LNCAP (cell line): ENCODE measurements around the gene STK10.
A peak's percentile ranks its signal among the peaks of the same experiment; 100 is the strongest.

ENCODE experiments used
- TF ChIP-seq, protein P1 (sequence below): fragments of 450-650 bp; IDR thresholded peaks from 2 replicates; pipeline ENCODE4 v1.5.1; 2017; ENCODE audit warnings: mild to moderate bottlenecking

STK10 gene

DNA sequence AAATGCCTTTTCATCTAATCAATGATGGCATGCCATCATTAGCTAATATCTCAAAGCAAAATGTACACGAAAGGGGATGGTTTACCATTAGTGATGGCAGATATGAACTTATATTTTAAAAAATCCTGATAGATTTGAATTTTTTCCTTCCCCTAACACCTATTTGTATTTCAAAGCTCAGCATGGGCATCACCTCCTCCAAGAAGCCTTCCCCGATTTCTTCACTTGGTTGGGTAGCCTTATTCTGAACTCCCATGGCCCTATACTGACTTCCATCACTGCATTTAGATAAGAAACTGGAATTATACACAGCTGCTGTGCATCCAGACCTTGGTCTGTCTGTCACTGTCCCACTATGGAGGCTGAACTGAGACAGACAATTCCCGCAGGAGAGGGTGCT, 132.0 kb downstream of the STK10 start:
- TF ChIP-seq, protein P1, sequence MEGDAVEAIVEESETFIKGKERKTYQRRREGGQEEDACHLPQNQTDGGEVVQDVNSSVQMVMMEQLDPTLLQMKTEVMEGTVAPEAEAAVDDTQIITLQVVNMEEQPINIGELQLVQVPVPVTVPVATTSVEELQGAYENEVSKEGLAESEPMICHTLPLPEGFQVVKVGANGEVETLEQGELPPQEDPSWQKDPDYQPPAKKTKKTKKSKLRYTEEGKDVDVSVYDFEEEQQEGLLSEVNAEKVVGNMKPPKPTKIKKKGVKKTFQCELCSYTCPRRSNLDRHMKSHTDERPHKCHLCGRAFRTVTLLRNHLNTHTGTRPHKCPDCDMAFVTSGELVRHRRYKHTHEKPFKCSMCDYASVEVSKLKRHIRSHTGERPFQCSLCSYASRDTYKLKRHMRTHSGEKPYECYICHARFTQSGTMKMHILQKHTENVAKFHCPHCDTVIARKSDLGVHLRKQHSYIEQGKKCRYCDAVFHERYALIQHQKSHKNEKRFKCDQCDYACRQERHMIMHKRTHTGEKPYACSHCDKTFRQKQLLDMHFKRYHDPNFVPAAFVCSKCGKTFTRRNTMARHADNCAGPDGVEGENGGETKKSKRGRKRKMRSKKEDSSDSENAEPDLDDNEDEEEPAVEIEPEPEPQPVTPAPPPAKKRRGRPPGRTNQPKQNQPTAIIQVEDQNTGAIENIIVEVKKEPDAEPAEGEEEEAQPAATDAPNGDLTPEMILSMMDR = no peak

DNA sequence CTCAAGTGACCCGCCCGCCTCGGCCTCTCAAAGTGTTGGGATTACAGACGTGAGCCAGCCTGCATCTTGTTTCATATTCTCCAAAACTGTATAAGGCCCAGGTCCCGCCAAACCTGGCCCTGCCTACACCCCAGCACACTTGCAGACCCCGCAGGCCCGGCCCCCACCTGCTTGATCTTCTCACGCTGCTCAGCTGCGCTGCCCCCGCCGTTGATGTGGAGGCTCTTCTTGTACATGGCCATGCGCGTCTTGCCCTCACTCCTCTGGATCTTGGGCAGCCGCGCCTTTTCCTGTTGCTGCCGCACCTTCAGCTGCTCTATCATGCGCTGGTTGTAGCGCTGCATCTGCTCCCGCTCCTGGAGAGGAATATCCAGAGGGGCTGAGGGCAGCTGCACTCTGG, 132.6 kb downstream of the STK10 start:
- TF ChIP-seq, protein P1 = no peak

DNA sequence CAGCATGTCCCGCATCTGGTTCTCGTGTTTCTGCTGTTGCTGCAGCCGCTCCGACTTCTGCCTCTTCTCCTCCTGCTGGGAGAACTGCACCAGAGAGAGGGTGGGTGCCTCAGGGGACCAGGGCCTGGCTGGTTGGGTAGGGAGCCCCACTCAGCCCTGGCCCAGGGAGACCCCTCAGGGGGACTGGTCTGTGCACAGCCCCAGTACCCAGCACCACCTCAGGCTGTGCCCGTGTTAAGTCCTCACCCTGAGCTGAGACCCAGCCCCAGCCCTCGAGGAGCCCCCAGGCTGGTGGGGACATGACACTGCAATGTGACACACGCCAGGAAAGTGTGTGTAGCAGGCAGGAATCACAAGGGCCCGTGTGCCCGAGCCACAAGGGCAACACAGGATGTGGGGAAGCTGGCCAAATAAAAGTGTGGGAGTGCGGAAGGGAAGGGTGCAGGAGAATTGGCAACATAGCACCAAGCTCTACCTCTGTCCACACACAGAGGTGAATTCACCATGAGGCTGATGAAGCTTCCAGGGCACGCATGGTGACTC, 133.3 kb downstream of the STK10 start:
- TF ChIP-seq, protein P1 = no peak

DNA sequence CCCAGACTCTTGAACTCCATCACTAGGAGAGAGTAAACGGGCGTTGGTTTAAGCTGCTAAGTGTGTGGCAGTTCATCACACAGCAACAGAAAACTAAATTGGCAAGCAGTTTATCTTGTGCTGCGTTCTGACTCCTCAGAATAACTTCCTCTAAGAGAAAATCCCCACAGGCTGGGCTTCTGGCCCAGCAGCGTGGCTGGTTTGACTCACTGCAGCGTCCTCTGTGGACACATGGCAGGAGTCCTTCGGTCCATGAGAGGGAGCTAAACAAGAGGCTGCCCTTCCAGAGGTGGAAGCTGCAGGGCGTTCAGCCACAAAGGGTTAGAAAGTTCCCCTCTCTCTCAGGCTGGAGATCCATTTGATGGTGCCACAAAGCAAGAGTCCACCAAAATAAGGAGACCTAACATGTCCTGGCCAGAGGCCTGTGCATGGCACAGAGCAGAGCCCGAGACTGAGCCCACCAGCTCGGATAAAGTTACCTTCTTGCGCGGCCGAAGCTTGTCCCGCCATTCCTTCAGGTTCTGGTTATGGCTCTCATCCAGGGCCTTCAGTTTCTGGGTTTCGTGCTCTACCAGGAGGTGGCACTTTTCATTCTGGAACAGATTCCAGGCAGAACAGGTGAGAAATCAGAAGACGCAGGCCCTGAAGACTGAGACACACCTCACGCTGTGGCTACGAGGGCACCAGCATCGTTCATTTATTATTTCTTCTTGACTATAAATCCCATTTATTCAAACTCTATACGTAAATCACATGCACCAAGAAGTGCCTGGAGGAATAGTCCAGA, 135.4 kb downstream of the STK10 start:
- TF ChIP-seq, protein P1 = peak; percentile 21; the same call in 1 of the 2 replicates

DNA sequence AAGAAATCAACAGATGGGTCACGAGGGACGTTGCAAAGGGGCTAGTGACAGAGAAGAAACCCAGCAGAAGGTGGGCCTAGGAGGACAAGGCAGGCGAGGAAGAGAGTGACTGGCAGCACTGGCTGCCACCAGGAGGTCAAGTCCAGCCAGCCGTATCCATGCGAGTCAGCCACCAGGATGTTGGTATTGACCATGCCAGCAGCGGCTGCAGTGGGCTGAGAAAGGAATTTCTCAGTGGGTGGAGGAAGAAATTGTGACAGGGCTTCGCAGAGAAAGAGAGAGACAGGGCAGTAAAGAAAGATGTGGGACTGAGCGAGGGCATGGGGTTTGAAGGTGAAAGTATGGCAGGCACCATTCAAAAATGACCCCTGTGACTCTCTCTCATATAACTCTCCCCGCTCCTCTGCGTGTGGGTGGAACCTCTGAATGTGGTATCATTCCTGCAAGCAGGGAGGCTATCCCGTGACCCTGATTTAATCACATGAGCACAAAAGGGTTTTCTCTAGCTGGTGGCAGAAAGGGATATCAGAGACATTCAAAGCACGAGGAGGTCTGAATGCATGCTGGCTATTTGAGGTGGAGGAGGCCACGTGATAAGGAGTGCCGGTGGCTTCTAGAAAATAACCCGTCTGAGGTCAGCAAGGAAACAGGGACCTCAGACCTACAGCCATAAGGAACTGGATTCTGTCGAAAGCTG, 136.2 kb downstream of the STK10 start:
- TF ChIP-seq, protein P1 = no peak

DNA sequence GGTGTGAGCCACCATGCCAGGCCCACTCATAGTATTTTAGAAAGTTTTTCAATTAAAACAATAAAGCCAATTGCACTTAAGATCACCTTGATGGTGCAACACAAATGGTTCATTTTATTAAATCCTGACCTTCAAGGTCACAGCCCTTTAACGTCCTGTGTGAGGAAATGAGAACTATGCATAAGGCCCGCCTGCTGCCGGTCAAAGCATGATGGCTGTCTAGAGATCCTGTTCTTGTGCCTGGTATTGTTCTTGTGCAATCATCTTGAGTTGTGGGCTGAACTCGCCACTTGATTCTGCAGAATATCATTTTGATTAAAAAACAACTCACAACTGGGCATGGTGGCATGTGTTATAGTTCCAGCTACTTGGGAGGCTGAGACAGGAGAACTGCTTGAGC, 137.9 kb downstream of the STK10 start:
- TF ChIP-seq, protein P1 = no peak

DNA sequence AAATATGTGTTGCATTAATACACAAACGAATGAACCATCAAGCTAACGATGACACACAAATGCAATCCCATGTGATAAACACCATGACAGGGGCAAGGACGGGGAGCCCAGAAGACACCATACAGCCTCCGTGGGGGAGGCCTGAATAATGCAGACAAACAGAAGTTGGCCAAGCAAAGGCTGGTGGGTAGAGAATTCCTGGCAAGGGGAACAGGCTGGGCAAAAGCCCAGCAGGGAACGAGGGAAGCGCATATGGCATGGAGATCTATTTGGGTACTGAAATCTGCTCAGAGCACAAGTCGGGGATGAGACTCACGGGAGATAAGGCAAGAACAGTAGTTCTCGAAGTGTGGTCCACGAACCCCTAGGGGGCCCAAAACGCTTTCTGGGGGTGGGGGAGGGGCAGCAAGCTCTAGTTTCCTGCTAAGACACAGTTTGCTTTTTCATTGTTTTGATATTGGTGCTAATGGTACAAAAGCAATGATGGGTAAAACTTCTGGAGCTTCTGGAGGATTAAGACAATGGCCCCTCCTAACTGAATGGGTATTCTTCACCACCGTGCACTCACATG, 138.7 kb downstream of the STK10 start:
- TF ChIP-seq, protein P1 = no peak
